ENCODE measurements around the gene CDHR3.

CDHR3 gene

DNA sequence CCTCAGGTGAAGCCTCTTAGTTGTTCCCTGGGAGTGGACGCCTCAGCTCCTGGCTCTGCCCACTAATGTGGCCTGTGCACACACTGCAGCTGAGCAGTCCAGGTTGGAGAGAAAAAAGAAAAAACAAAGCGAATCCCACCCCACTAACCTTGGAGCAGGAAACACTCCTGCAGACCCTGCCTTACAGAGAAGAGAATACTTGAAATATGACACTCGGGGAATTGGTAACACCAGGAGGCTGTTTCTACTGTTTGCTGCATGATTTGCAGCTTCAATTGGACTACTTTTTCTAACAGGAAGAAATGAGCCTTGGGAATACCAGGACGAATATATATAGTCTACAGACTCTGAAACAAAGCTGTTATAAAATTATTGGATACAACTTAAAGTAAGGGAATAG, 22.2 kb downstream of the CDHR3 start:
- H3K27ac ChIP-seq, result peak overlapping the region; percentile 5; the same call in 1 of the 2 replicates
- H3K36me3 ChIP-seq (ENCODE audit: insufficient read depth, low read length), result no peaks in the 10 kb centered on the region
- H3K9ac ChIP-seq (ENCODE audit: insufficient read length), result no peak overlapping the region
- H3K9me3 ChIP-seq (ENCODE audit: low read depth, low read length), result no peaks in the 10 kb centered on the region
- TF ChIP-seq EZH2 (IDR thresholded peaks at IDR 0.05) (no peak), FOXP2 (optimal IDR thresholded peaks at IDR 0.05; ENCODE audit: control extremely low read depth, extremely low read length, insufficient read depth) (no peak), POLR2AphosphoS5 (IDR thresholded peaks at IDR 0.05; ENCODE audit: borderline replicate concordance, low read depth, low read length) (no peak)
- peak overlapping the region; percentile 19; the same call in 1 of the 2 replicates for H3K4me3 ChIP-seq
- DNase-seq (ENCODE audit: low read depth, low spot score), result no peak

GRCh38 chr7:105985672-105986215, 22.7 kb downstream of the CDHR3 start:
- Histone ChIP-seq H3K4me3 (peak overlapping the region; percentile 19; the same call in 1 of the 2 replicates), H3K9me3 (ENCODE audit: low read depth, low read length) (no peaks in the 10 kb centered on the region), H3K36me3 (ENCODE audit: insufficient read depth, low read length) (no peaks in the 10 kb centered on the region), H3K27ac (peak overlapping the region; percentile 5; the same call in 1 of the 2 replicates), H3K9ac (ENCODE audit: insufficient read length) (no peak overlapping the region)
- TF ChIP-seq POLR2AphosphoS5 (IDR thresholded peaks at IDR 0.05; ENCODE audit: borderline replicate concordance, low read depth, low read length) (no peak), EZH2 (IDR thresholded peaks at IDR 0.05) (no peak), FOXP2 (optimal IDR thresholded peaks at IDR 0.05; ENCODE audit: control extremely low read depth, extremely low read length, insufficient read depth) (no peak)
- DNase-seq (ENCODE audit: low read depth, low spot score), result no peak

DNA sequence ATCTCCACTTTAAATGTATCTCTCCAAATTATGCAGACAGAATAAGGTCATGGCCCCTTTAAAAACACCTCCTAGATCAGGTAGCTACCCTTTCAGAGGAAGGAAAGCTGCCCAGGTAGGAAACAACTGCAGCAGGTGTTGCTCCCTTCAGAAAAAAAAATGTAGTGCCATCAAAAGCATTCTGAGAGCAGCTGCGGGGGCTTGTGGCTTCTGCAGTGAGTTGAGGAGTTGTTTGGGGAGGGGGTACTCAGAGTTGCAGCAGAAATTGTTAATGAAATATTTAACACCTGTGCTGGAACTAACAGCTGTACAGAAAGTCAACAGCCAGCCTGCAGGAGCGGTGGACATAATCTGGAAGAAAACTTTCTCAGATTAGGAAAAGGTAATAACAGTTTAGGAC, 24.0 kb downstream of the CDHR3 start:
- Histone ChIP-seq H3K36me3 (ENCODE audit: insufficient read depth, low read length) (no peaks in the 10 kb centered on the region), H3K4me3 (no peak overlapping the region), H3K27ac (no peak overlapping the region), H3K9ac (ENCODE audit: insufficient read length) (no peak overlapping the region), H3K9me3 (ENCODE audit: low read depth, low read length) (no peaks in the 10 kb centered on the region)
- no peak for TF ChIP-seq FOXP2 (optimal IDR thresholded peaks at IDR 0.05; ENCODE audit: control extremely low read depth, extremely low read length, insufficient read depth)
- no peak for TF ChIP-seq EZH2 (IDR thresholded peaks at IDR 0.05)
- no peak for DNase-seq (ENCODE audit: low read depth, low spot score)

DNA sequence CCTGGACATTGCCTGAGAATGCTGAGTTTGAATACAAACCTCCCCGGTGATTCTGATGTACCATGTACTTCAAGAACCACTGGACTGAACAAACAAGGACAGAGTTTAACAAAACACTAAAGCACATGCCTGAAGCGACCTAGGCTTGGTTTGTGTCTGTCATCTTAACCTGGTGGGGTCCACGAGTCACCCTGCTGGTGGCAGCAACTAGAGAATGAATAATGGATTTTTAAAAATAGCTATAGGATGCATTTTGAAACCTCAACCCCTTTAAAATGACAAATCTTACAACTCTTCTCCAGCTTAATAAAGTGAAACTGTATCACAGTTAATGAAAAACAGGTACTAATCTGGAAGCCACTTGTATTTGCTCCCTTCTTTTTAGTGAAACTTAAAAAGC, 25.2 kb downstream of the CDHR3 start:
- H3K4me3 ChIP-seq, result no peak overlapping the region
- TF ChIP-seq POLR2AphosphoS5 (IDR thresholded peaks at IDR 0.05; ENCODE audit: borderline replicate concordance, low read depth, low read length) (no peak), EZH2 (IDR thresholded peaks at IDR 0.05) (no peak), FOXP2 (optimal IDR thresholded peaks at IDR 0.05; ENCODE audit: control extremely low read depth, extremely low read length, insufficient read depth) (no peak)
- no peak for DNase-seq (ENCODE audit: low read depth, low spot score)
- no peaks in the 10 kb centered on the region for H3K9me3 ChIP-seq (ENCODE audit: low read depth, low read length)
- no peak overlapping the region for H3K9ac ChIP-seq (ENCODE audit: insufficient read length)
- no peak overlapping the region for H3K27ac ChIP-seq
- no peaks in the 10 kb centered on the region for H3K36me3 ChIP-seq (ENCODE audit: insufficient read depth, low read length)

- DNase-seq (ENCODE audit: low read depth, low spot score), result no peak
- H3K9ac ChIP-seq (ENCODE audit: insufficient read length), result no peak overlapping the region
These were observed 26.1 kb downstream of the CDHR3 start for GRCh38 chr7:105989191-105989590.

GRCh38 chr7:105989686-105990085, 26.6 kb downstream of the CDHR3 start:
- no peaks in the 10 kb centered on the region for H3K9me3 ChIP-seq (ENCODE audit: low read depth, low read length)

More at GRCh38 chr7:105989191-105989590, 26.1 kb downstream of the CDHR3 start:
- Histone ChIP-seq H3K4me3 (no peak overlapping the region), H3K27ac (no peak overlapping the region), H3K36me3 (ENCODE audit: insufficient read depth, low read length) (no peaks in the 10 kb centered on the region), H3K9me3 (ENCODE audit: low read depth, low read length) (no peaks in the 10 kb centered on the region)
- no peak for TF ChIP-seq FOXP2 (optimal IDR thresholded peaks at IDR 0.05; ENCODE audit: control extremely low read depth, extremely low read length, insufficient read depth)
- no peak for TF ChIP-seq POLR2AphosphoS5 (IDR thresholded peaks at IDR 0.05; ENCODE audit: borderline replicate concordance, low read depth, low read length)
- no peak for TF ChIP-seq EZH2 (IDR thresholded peaks at IDR 0.05)

GRCh38 chr7:105990141-105990540, 27.1 kb downstream of the CDHR3 start:
- TF ChIP-seq FOXP2 (optimal IDR thresholded peaks at IDR 0.05; ENCODE audit: control extremely low read depth, extremely low read length, insufficient read depth) (no peak), EZH2 (IDR thresholded peaks at IDR 0.05) (no peak), POLR2AphosphoS5 (IDR thresholded peaks at IDR 0.05; ENCODE audit: borderline replicate concordance, low read depth, low read length) (no peak)
- Histone ChIP-seq H3K4me3 (no peak overlapping the region), H3K36me3 (ENCODE audit: insufficient read depth, low read length) (no peaks in the 10 kb centered on the region), H3K9ac (ENCODE audit: insufficient read length) (no peak overlapping the region), H3K9me3 (ENCODE audit: low read depth, low read length) (no peaks in the 10 kb centered on the region), H3K27ac (no peak overlapping the region)
- DNase-seq (ENCODE audit: low read depth, low spot score), result no peak

More at GRCh38 chr7:105989686-105990085, 26.6 kb downstream of the CDHR3 start:
- no peak overlapping the region for H3K9ac ChIP-seq (ENCODE audit: insufficient read length)
- no peak overlapping the region for H3K4me3 ChIP-seq
- H3K36me3 ChIP-seq (ENCODE audit: insufficient read depth, low read length), result no peaks in the 10 kb centered on the region
- no peak for DNase-seq (ENCODE audit: low read depth, low spot score)
- TF ChIP-seq POLR2AphosphoS5 (IDR thresholded peaks at IDR 0.05; ENCODE audit: borderline replicate concordance, low read depth, low read length), result no peak
- no peak for TF ChIP-seq FOXP2 (optimal IDR thresholded peaks at IDR 0.05; ENCODE audit: control extremely low read depth, extremely low read length, insufficient read depth)
- no peak for TF ChIP-seq EZH2 (IDR thresholded peaks at IDR 0.05)
- no peak overlapping the region for H3K27ac ChIP-seq

DNA sequence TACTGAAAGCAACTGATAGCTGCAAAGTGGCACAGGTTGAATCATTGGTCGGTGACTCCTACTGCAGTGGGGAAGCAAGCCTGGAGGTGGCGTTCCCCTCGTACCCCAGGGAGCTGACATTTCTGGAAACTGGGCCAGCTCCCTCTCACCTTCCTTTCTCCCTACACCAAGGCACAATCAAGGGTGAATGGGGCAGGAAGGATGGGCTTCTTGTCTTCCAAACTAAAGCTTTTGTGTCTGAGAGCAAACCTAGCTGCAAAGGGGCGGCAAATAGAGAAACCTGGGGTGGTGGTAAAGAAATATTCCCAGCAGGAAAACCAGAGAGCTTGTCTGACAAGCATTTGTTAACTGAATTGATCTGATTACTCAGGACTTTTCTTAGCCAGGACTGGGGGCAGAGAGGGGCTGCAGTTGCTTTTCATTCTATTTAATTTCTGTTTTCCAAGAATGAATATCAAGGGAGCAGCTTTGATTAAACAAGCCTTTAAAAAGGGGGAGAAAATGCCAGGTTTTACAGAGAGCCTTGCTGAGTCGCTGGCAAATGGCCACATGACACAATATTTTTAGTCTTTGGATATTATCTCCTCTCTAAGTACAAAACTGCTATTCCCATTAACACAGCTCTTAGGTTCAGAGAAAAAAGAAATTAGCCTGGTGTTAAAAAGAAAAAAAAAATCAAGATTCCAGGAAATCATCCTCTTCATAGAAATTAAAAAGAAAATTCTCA, 27.8 kb downstream of the CDHR3 start:
- Histone ChIP-seq H3K9ac (ENCODE audit: insufficient read length) (peak overlapping the region; percentile 29), H3K9me3 (ENCODE audit: low read depth, low read length) (no peaks in the 10 kb centered on the region), H3K4me3 (0 out of 2 replicates have a peak overlapping the region, but pooled peaks have one; percentile 14), H3K36me3 (ENCODE audit: insufficient read depth, low read length) (no peaks in the 10 kb centered on the region), H3K27ac (peak overlapping the region; percentile 55)
- TF ChIP-seq POLR2AphosphoS5 (IDR thresholded peaks at IDR 0.05; ENCODE audit: borderline replicate concordance, low read depth, low read length) (no peak), FOXP2 (optimal IDR thresholded peaks at IDR 0.05; ENCODE audit: control extremely low read depth, extremely low read length, insufficient read depth) (no peak), EZH2 (IDR thresholded peaks at IDR 0.05) (no peak)
- DNase-seq (ENCODE audit: low read depth, low spot score), result no peak
